ENCODE data around the gene ZBTB32.

The ZBTB32 gene

DNA sequence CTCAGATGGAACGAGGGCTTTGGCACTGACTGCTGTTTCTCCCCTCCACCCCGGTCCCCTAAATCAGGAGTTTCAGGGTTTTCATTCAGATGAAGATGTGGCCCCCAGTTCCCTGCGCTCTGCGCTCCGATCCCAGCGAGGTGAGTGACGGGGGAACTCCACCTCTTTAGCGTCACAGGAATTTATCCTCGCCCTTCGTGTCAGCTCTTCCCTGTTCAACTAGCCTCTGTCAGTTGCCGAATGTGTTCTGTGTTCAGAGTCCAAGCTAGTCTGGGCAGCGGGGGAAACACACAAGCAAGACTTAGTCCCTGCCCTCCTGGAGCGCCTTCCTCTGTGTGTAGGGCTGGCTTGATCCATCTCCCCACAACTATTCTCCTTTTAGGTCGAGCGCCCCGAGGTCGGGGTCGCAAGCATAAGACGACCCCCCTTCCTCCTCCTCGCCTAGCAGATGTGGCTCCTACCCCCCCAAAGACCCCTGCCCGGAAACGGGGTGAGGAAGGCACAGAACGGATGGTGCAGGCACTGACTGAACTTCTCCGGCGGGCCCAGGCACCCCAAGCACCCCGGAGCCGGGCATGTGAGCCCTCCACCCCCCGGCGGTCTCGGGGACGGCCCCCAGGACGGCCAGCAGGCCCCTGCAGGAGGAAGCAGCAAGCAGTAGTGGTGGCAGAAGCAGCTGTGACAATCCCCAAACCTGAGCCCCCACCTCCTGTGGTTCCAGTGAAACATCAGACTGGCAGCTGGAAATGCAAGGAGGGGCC lies 15.2 kb downstream of the ZBTB32 start:
- Histone ChIP-seq H3K4me3 (ENCODE audit: low read depth, low read length) (no peak overlapping the region), H3K36me3 (ENCODE audit: control insufficient read depth, insufficient read depth, low read length) (no peaks in the 10 kb centered on the region), H3K79me2 (peaks cover 37% of the 10 kb centered on the region), H2AFZ (no peak overlapping the region), H3K9me3 (ENCODE audit: control insufficient read depth, low read length) (no peaks in the 10 kb centered on the region), H3K27ac (no peak overlapping the region), H3K4me2 (ENCODE audit: low read length) (no peak overlapping the region), H3K4me1 (peaks cover 7% of the 10 kb centered on the region), H3K9ac (no peak overlapping the region), H3K27me3 (ENCODE audit: control insufficient read depth, insufficient read depth, low read length) (no peaks in the 10 kb centered on the region)
- TF ChIP-seq, protein P1, sequence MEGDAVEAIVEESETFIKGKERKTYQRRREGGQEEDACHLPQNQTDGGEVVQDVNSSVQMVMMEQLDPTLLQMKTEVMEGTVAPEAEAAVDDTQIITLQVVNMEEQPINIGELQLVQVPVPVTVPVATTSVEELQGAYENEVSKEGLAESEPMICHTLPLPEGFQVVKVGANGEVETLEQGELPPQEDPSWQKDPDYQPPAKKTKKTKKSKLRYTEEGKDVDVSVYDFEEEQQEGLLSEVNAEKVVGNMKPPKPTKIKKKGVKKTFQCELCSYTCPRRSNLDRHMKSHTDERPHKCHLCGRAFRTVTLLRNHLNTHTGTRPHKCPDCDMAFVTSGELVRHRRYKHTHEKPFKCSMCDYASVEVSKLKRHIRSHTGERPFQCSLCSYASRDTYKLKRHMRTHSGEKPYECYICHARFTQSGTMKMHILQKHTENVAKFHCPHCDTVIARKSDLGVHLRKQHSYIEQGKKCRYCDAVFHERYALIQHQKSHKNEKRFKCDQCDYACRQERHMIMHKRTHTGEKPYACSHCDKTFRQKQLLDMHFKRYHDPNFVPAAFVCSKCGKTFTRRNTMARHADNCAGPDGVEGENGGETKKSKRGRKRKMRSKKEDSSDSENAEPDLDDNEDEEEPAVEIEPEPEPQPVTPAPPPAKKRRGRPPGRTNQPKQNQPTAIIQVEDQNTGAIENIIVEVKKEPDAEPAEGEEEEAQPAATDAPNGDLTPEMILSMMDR (IDR thresholded peaks at IDR 0.05), result no peak

DNA sequence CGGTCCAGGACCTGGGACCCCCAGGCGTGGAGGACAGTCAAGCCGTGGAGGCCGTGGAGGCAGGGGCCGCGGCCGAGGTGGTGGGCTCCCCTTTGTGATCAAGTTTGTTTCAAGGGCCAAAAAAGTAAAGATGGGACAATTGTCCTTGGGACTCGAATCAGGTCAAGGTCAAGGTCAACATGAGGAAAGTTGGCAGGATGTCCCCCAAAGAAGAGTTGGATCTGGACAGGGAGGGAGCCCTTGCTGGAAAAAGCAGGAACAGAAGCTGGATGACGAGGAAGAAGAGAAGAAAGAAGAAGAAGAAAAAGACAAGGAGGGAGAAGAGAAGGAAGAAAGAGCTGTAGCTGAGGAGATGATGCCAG lies 15.8 kb downstream of the ZBTB32 start:
- H3K4me3 ChIP-seq (ENCODE audit: low read depth, low read length), result no peak overlapping the region
- H3K9me3 ChIP-seq (ENCODE audit: control insufficient read depth, low read length), result no peaks in the 10 kb centered on the region
- no peak overlapping the region for H2AFZ ChIP-seq
- peaks cover 38% of the 10 kb centered on the region for H3K79me2 ChIP-seq
- no peak overlapping the region for H3K9ac ChIP-seq
- no peaks in the 10 kb centered on the region for H3K36me3 ChIP-seq (ENCODE audit: control insufficient read depth, insufficient read depth, low read length)
- H3K27ac ChIP-seq, result no peak overlapping the region
- H3K27me3 ChIP-seq (ENCODE audit: control insufficient read depth, insufficient read depth, low read length), result no peaks in the 10 kb centered on the region
- H3K4me1 ChIP-seq, result peaks cover 7% of the 10 kb centered on the region
- TF ChIP-seq, protein P1 (IDR thresholded peaks at IDR 0.05), result no peak
- H3K4me2 ChIP-seq (ENCODE audit: low read length), result no peak overlapping the region

DNA sequence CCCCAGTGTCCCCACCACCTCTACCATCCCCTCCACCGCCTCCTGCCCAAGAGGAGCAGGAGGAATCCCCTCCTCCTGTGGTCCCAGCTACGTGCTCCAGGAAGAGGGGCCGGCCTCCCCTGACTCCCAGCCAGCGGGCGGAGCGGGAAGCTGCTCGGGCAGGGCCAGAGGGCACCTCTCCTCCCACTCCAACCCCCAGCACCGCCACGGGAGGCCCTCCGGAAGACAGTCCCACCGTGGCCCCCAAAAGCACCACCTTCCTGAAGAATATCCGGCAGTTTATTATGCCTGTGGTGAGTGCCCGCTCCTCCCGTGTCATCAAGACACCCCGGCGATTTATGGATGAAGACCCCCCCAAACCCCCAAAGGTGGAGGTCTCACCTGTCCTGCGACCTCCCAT lies 16.3 kb downstream of the ZBTB32 start:
- H3K36me3 ChIP-seq (ENCODE audit: control insufficient read depth, insufficient read depth, low read length), result no peaks in the 10 kb centered on the region

DNA sequence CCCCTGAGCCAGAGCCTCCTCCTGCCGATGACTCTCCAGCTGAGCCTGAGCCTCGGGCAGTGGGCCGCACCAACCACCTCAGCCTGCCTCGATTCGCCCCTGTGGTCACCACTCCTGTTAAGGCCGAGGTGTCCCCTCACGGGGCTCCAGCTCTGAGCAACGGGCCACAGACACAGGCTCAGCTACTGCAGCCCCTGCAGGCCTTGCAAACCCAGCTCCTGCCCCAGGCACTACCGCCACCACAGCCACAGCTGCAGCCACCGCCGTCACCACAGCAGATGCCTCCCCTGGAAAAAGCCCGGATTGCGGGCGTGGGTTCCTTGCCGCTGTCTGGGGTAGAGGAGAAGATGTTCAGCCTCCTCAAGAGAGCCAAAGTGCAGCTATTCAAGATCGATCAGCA lies 17.0 kb downstream of the ZBTB32 start:
- no peaks in the 10 kb centered on the region for H3K27me3 ChIP-seq (ENCODE audit: control insufficient read depth, insufficient read depth, low read length)
- no peak overlapping the region for H3K4me3 ChIP-seq (ENCODE audit: low read depth, low read length)
- no peak overlapping the region for H3K4me2 ChIP-seq (ENCODE audit: low read length)
- no peak overlapping the region for H3K9ac ChIP-seq
- TF ChIP-seq, protein P1 (IDR thresholded peaks at IDR 0.05), result no peak
- H3K79me2 ChIP-seq, result peaks cover 40% of the 10 kb centered on the region
- H2AFZ ChIP-seq, result no peak overlapping the region
- no peaks in the 10 kb centered on the region for H3K9me3 ChIP-seq (ENCODE audit: control insufficient read depth, low read length)
- H3K27ac ChIP-seq, result no peak overlapping the region
- H3K36me3 ChIP-seq (ENCODE audit: control insufficient read depth, insufficient read depth, low read length), result no peaks in the 10 kb centered on the region
- no peaks in the 10 kb centered on the region for H3K4me1 ChIP-seq

More for the DNA sequence above, 16.3 kb downstream of the ZBTB32 start:
- Histone ChIP-seq H3K27ac (no peak overlapping the region), H3K27me3 (ENCODE audit: control insufficient read depth, insufficient read depth, low read length) (no peaks in the 10 kb centered on the region), H3K4me1 (peaks cover 4% of the 10 kb centered on the region), H3K79me2 (peaks cover 40% of the 10 kb centered on the region), H3K4me3 (ENCODE audit: low read depth, low read length) (no peak overlapping the region), H2AFZ (no peak overlapping the region), H3K4me2 (ENCODE audit: low read length) (no peak overlapping the region), H3K9ac (no peak overlapping the region), H3K9me3 (ENCODE audit: control insufficient read depth, low read length) (no peaks in the 10 kb centered on the region)
- TF ChIP-seq, protein P1 (IDR thresholded peaks at IDR 0.05), result no peak

GRCh38 chr19:35722461-35722860 lies 18.1 kb downstream of the ZBTB32 start:
- TF ChIP-seq, protein P1 (IDR thresholded peaks at IDR 0.05), result no peak
- H3K79me2 ChIP-seq, result peaks cover 40% of the 10 kb centered on the region
- no peaks in the 10 kb centered on the region for H3K36me3 ChIP-seq (ENCODE audit: control insufficient read depth, insufficient read depth, low read length)

More at GRCh38 chr19:35722461-35722860, 18.1 kb downstream of the ZBTB32 start:
- H3K4me2 ChIP-seq (ENCODE audit: low read length), result no peak overlapping the region
- H3K27me3 ChIP-seq (ENCODE audit: control insufficient read depth, insufficient read depth, low read length), result no peaks in the 10 kb centered on the region
- no peak overlapping the region for H3K9ac ChIP-seq
- no peak overlapping the region for H3K4me3 ChIP-seq (ENCODE audit: low read depth, low read length)
- no peaks in the 10 kb centered on the region for H3K4me1 ChIP-seq
- no peak overlapping the region for H3K27ac ChIP-seq
- H3K9me3 ChIP-seq (ENCODE audit: control insufficient read depth, low read length), result no peaks in the 10 kb centered on the region
- H2AFZ ChIP-seq, result no peak overlapping the region
